Stimulated activated CD8-positive, alpha-beta memory T cell treated with anti-CD3 and anti-CD28 coated beads, Interleukin-15, amount 100 ng/mL, for 1 hour (primary cell): ENCODE data around the gene OR8H3.
"Not testable (repeated sequence)": the region's sequence is repeated elsewhere in the genome, so short reads cannot be mapped to it uniquely, and the experiment has no call there.

Experiments used
- DNase-seq: peaks from one replicate; pipeline ENCODE4 v3.0.0-alpha.2; 2020; ENCODE audit warnings: low read depth

OR8H3 gene

DNA sequence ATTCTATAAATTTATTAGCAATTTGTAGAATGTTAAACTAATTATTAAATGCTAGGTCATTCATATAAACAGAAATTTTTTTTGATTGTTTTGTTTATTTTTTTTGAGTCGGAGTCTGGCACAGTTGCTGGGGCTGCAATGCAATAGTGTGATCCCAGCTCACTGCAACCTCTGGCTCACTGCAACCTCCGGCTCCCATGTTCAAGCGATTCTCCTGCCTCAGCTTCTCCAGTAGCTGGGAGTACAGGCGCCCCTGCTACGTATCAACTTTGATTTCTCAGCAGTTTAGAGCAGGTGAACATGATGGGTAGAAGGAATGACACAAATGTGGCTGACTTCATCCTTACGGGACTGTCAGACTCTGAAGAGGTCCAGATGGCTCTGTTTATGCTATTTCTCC is at the start of gene OR8H3:
Gene OR8H3, plus strand, starts transcription at position 301 of the 400 bp plus-strand sequence. Its CDS starts 0 bp downstream, at position 301.
- DNase-seq: no peak

- DNase-seq: no peak
Observed at GRCh38 chr11:56089697-56090096, 32.5 kb upstream of the OR8H3 start.

DNA sequence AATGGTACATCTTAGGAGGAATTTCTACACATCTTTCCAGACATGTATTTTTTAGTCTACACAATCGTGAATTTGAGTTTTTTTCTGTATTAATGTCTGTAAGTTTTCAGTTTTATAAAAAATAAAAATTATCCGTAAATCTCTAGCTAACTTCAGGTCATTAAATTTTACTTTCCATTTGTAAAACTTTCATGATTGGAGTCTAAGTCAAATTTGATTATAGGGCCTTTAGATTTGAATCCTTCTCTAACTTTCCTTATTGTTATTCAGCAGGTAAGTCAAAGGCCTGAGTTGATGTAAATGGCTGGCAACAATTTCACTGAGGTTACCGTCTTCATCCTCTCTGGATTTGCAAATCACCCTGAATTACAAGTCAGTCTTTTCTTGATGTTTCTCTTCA is 29.2 kb upstream of the OR8H3 start, which contains the start of gene OR8I2:
Gene OR8I2, plus strand, starts transcription at position 301 of the 400 bp plus-strand sequence. Its CDS starts 0 bp downstream, at position 301.
- DNase-seq: no peak

DNA sequence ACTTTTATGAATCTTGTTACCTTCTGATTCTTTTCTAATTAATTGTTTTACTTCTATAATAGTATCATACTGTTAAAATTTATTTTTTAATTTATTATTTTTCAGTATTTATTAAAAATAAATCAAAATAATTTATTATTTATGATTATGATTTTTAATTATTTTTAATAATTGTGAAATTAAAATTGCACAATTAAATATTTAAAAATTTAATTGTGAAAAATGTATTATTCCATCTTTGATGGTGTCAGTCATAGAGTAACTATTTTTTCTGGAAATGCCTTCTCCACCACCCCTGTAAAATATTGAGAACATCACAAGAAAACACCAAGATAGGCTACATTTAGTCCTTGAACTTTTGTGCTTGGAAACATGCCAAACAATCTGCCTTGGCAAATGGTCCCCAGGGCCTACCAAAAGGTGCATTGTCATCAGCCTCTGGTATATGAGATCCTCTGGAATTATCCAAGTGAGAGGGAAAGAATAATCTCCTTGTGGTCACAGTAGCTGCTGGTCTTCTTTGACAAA is 18.9 kb upstream of the OR8H3 start, which contains the start of gene OR8H2:
Gene OR8H2, plus strand, starts transcription at position 478 of the 528 bp plus-strand sequence. CDS start 1,356 bp downstream, outside the sequence.
- no peak for DNase-seq

- DNase-seq: no peak
Observed at GRCh38 chr11:56140151-56140661, 18.0 kb downstream of the OR8H3 start, which contains the start of gene OR8J3. Gene OR8J3, minus strand, starts transcription at chr11:56140201. Its CDS starts 2,483 bp downstream, at chr11:56137718.

- not testable (repeated sequence) for DNase-seq
Observed at GRCh38 chr11:56143681-56144080, 21.5 kb downstream of the OR8H3 start.

DNA sequence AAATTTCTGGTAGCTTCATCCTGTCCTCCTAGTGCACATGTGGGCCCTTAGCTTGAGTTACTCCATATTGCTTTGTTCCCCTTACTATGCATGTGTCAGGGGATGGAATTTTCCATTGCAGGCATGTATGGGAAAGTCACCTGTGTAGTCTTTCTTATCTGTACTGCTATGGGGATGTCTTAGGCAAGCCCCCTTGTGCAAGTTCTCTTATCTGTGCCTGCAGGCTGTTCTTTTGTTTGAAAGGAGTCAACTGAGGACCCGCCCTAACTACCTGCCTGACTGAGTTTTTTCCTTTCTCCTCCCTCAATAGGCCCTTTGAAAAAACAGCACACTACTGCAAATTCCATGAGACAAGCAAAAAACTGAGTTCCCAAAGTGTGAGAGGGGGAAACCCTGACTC is 29.2 kb downstream of the OR8H3 start:
- no peak for DNase-seq

- no peak for DNase-seq
Observed at GRCh38 chr11:56152333-56152732, 30.2 kb downstream of the OR8H3 start.

- no peak for DNase-seq
Observed at GRCh38 chr11:56160217-56160616, 38.0 kb downstream of the OR8H3 start, which contains the start of gene OR8K5. Gene OR8K5, minus strand, starts transcription at chr11:56160317. Its CDS starts 0 bp downstream, at chr11:56160317.

GRCh38 chr11:56163804-56164203 is 41.6 kb downstream of the OR8H3 start:
- DNase-seq: no peak

GRCh38 chr11:56172256-56172830 is 50.2 kb downstream of the OR8H3 start:
- DNase-seq: no peak
